GM12801 (cell line): ENCODE measurements around the gene IRX2.

ENCODE experiments used
- CTCF ChIP-seq: IDR thresholded peaks from one replicate; pipeline ENCODE4 v1.5.1; 2011; ENCODE audit warnings: control low read depth; ENCODE audit not compliant: insufficient read length; ENCODE audit errors: extremely low read depth

Gene IRX2

GRCh38 chr5:2738700-2739359 is 12.6 kb downstream of the IRX2 start:
- no peak for TF ChIP-seq CTCF

- no peak for TF ChIP-seq CTCF
These were observed 13.2 kb downstream of the IRX2 start for GRCh38 chr5:2738156-2738699.

DNA sequence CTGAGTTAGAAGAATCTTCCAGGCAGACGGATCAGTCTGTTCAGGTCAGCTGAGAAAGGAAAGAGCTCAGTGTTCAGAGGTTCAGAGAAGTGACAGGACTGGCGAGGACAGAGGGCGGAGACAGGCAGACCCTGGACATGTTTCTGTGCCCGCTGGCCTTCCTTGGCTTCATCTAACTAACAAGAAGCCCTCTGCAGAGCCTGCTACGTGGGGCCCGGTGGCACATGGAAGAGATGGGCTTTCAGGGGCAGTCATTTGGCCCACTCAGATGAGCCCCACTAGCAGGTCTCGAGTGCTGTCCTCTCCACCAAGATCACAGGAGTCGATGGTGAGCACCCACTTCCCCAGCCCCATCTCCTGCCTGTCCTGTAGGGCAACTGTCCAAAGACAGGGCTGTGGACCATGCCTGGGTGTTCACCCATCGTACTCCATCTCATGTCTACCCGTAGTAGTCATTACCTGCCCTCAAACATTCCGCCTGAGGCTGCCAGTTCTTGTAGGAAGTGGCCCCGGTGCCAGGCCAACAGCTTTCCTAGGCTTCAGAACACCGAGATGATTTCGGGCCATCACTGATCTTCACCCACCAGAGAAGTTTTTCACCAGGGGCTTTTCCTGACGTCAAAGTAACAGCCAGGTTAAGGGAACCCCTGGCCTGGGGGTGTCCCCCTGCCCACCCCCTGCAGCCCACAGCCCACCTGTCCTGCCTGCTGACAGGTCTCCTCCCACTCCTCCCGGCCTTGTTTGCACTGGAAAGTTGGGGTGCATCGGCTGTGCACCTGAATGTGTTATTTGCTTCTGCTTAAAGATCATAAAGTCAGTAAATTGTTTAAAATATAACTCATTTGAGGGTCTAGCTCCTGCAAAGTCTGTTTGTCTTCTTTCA is 14.0 kb downstream of the IRX2 start:
- TF ChIP-seq CTCF = no peak

GRCh38 chr5:2736872-2737271 is 14.6 kb downstream of the IRX2 start:
- no peak for TF ChIP-seq CTCF

DNA sequence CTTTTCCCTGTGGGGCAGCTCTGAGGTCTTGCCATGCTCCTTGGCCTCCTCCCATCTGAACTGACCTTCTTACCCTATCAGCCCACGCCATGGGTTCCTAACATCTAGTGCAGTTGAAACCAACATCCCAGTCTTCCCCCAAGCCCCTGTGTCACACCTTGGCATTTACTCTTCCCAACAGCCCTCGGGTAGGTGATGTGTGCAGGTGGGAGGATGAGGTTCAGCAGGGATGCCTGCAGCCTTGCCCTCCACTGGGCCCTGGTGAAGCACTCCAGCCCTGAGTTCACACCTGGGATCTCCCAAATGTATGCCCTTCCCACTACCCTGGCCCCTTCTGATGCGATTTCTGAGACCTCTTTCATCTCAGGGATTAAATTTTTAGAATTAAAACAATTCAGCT is 15.5 kb downstream of the IRX2 start:
- no peak for TF ChIP-seq CTCF

- no peak for TF ChIP-seq CTCF
These were observed 18.6 kb downstream of the IRX2 start for GRCh38 chr5:2732850-2733249.

- no peak for TF ChIP-seq CTCF
These were observed 19.5 kb downstream of the IRX2 start for GRCh38 chr5:2732004-2732403.
